GM21528 (cell line): ENCODE results near the gene YTHDF1.
"Not testable (repeated sequence)": the region's sequence is repeated elsewhere in the genome, so short reads cannot be mapped to it uniquely, and the experiment has no call there.

ENCODE experiments used
- ATAC-seq: cut with Tn5 transposase; IDR thresholded peaks from one replicate; pipeline ENCODE4 v1.9.1; 2021; ENCODE audit warnings: mild to moderate bottlenecking, moderate library complexity; ENCODE audit not compliant: unreplicated experiment, low FRiP score

Gene YTHDF1

DNA sequence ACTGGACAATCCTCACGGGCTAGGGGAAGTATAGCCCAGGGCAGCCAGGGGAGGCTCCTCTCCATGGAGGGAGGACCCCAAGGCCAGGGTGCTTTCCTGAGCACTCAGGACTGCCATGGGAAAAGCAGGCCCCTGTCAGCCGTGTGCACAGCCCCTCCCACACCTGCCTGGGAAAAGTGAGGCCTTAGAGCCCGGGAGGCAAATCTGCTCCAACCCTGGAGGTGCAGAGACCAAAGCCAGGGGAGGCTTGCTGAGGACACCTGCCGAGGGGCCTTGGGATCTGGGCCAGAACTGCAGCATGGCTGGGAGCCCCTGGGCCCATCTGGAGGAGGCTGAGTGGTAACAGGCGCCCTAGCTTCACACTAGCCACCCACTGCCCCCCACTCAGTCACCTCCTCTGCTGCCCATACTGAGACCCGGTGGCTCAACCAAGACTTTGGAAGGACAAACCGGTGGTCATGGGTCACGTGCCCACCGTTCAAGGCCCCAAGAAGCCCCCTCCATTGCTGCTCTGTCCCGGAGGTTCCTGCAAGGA, 55.2 kb downstream of the YTHDF1 start:
- ATAC-seq, result no peak

DNA sequence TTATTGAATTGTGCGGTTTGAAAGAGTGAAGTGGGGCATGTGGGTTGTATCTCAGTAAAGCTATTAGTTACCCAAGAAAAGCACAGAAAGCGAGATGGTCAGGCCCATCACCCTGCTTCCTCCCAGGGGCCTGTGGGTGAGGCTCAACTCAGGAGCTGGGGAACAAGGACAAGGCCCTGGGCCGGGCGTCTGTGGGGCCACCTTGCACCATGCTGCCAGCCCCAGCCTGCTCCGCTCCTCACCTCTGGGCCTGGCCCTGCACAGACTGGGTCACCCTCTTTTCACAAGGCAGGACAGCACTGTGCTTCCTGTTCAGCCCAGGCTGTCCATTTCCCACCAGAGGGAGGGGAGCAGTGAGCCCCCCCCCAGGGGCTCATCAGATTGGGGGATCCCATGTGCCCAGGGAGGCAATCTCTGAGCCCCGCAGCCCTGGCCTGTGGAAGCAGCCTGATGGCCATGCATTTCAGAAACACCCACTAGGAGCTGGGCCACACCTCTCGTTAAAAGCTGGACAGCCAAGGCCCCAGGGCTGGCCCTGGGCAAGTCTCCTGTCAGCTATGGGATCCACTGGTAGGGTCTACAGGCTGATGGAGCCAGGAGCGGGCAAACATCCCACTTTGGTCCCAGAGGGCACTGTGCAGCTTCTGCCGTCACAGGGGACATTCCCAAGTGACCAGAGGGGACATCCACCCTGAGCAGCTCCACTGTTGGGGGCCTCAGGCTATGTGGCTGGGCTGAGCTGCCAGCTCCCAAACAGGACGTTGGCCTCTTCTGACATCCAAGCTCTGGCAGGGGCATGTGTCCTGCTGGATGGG, 55.9 kb downstream of the YTHDF1 start:
- ATAC-seq, result no peak

DNA sequence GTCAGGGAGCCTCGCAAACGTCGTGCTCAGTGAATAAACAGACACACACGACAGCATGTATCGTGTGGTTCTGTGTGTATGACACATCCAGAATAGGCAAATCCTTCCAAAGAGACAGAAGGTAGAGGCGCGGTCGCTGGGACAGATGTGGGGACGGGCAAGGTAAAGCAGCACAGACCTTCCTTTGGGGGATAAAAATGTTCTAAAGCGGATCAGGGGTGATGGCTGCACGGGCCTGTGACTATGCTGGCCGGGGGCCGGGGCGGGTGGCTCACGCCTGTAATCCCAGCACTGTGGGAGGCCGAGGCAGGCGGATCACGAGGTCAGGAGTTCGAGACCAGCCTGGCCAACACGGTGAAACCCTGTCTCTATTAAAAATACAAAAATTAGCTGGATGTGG, 56.7 kb downstream of the YTHDF1 start:
- ATAC-seq, result not testable (repeated sequence)

DNA sequence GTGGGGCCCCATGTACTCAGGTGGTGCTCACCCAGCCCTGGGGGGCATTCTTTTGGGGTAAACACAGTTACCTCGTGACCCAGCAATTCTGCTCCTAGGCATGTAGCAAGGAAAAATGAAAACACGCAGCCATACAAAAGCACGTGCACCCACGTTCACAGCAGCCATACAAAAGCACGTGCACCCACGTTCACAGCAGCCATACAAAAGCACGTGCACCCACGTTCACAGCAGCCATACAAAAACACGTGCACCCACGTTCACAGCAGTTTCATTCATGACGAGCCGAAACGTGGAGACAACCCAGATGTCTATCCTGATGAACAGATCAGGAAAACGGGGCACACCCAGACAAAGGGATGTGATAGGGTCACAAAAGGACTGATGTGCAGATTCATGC, 57.1 kb downstream of the YTHDF1 start:
- ATAC-seq, result no peak

DNA sequence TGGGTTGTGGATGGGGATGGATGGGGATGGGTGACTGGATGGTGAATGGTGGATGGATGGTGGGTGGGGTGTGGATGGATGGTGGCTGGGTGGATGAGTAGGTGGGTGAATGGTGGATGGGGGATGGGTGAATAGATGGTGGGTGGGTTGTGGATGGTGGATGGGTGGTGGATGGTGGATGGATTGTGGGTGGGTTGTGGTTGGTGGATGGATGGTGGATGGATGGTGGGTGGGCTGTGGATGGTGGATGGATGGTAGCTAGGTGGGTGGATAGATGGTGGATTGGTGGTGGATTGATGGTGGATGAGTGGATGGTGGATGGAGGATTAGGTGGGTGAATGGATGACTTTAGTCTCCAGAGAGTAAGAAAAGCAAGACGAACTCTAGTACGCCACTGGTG, 57.6 kb downstream of the YTHDF1 start:
- no peak for ATAC-seq

DNA sequence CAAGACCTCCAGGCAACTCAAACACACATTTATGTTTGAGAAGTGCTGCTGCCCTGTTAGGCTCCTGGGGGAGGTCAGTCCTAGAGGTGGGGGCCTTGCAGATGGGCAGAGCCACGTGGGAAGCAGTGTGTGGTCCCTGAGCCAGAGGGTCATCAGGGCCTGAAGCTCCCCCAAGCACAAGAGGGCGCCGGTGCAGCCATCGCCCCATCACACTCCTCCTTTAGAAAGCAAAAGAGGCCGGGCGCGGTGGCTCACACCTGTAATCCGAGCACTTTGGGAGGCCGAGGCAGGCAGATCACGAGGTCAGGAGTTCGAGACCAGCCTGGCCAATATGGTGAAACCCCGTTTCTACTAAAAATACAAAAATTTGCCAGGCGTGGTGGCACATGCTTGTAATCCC, 58.5 kb downstream of the YTHDF1 start:
- not testable (repeated sequence) for ATAC-seq

DNA sequence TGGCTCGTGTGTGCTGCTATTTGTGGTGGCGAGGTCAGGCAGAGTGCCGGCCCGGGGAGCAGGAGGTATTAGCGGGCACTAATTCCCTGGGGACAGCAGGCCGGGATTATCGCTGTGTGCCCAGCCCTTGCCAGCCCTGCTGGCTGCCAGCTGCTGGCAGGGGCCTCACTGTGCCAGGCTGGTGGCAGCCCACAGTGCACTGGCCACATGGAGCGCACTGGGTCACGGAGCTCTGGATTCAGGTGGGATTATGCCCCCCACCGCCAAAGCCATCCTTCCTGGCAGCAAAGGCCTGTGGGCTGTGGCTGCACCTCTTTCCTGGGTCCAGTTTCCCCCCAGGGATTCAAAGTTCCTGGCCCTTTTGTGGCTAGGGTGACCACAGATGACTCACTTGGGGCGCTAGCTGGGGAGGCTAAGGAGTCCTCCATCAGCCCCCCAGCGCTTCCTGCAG, 59.7 kb downstream of the YTHDF1 start:
- no peak for ATAC-seq

DNA sequence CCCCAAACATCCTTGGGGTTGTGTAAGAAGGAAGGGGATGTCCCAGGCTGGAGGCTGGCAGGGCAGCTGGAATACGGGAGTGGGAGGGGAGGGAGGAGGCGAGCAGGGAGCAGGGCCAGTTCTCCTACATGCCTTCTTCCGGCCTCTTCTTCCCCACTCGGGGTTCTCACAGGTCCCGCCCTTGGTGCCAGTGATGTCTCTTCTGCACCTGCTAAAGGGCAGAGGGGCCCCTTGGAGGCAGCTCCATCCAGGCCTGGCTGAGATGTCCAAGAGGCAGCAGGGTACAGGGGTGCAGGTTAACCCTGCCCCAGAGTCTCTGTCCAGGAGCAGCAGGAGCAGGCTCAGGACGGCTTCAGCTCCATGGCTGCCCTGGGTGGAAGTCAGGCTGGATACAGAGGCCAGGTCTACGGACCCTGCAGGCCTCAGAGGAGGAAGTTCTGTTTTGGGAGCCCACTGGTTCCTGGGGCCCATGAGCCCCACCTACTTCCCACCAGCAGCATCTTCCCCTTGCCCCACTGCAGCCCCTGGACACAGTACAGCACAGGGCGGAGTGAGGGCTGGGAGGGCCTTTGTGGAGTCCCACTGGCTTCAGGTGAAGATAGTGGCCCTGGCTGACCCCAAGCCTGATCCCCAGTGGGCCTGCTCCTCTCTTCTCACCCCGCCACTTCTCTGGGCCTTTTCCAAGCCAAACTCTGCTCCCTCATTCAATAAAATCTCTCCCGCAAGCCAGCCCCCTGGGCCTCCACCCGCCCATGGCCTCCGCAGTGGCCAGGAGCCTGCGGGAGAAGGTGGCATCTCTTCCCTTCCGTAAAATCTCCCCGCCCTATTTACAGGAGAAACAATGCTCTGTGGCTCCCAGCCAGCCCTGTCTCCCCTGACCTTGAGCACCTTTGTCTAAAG, 60.4 kb downstream of the YTHDF1 start:
- no peak for ATAC-seq

DNA sequence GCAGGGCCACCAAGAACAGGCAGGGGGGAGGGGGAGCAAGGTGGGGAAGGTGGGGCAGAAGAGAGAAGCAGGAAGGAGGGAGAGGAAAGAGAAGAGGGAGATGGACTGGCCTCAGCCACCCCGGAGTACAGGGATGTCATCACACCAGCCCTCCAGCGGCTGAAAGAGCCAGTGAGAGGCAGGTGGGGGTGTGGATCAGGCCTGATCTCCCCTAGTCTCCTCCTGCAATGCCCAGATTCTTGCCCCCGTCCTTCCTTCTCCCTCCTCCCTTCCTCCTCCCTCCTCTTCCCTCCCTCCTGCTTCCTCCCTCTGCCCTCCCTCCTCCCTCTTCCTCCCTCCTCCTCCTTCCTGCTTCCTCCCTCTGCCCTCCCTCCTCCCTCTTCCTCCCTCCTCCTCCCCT, 61.5 kb downstream of the YTHDF1 start:
- no peak for ATAC-seq

DNA sequence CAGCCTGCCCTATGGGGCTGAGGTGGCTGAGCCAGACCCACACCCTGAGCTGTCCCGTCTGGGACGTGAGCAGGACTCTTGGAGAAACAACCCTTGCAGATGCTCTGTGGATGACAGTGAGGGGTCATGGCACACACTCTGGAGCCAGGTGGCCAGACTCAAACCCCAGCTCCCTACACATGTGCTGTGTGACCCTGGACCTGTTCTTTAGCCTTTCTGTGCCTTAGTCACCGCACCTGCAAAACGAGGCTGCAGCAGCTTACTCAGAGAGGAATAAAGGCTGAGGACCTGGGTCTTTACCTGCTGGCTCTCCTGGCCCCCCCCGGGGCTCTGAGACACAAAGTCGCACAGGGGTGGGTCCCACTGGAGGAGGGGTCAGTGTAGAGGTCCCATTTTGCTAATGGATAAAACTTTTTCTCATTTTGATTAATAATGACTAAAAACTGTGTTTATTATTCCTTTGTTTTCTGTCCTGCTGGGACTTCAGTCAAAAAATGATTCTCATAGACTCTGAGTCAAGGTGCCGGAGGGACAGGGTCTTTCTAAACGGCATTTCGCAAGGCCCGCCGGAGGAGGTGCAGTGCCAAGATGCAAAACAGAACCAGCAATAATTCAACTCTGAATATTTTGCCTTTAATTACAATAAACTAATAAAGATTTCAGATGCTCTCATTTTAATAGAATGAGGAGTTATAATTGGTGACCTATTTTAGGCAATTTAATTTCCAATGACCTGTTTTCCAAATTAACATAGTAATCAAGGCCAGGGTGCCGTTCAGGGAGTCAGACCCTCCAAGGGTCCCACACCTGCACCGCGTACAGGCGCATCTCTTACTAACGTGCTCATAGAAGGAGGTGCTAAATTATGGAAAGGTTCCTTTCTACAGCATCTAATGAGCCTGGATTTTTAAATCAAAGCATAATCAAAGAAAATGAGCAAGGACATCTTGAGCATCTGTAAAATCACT, 62.4 kb downstream of the YTHDF1 start:
- no peak for ATAC-seq

DNA sequence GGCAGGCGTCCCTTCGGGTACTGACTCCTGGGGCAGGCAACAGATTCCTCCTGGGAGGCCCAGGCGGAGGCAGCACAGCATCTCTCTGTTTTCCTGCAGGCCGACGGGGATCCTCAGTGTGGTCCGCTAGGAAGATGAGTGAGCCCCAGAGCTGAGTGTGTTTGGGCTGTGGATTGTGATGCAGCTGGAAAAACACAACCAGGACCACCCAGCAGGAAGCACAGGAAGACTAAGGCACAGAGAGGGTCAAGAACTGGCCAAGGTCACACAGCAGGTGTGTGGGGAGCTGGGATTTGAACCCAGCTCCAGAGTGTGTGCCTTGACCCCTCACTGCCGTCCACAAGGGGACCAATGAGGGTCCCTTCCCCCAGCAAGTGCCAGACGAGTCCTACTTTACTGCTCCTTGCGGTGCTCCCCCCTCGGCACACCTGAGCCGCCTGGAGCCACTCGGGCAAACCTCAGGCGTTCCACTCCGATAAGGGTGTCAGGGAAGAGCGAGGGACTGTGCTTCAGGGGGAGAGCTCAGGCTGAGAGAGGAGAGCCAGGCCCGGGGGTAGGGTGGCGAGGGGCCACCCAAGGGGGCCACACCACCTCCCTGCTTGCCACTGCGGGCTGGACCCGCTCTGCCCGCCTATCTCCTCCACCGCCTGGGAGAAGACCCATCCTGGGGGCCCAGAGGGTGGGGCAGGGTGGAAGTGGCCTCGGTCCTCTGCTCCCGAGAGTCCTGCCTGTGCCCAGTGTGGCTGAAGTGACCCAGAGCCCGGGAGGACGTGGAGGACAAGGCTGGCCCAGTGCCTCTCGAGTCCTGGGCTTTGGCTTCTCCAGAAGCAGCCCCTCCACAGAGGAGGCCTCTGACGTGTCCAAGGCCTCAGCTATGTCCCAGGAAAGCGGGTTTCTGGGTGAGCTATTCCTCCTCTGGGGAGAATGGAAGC, 63.3 kb downstream of the YTHDF1 start:
- ATAC-seq, result no peak

DNA sequence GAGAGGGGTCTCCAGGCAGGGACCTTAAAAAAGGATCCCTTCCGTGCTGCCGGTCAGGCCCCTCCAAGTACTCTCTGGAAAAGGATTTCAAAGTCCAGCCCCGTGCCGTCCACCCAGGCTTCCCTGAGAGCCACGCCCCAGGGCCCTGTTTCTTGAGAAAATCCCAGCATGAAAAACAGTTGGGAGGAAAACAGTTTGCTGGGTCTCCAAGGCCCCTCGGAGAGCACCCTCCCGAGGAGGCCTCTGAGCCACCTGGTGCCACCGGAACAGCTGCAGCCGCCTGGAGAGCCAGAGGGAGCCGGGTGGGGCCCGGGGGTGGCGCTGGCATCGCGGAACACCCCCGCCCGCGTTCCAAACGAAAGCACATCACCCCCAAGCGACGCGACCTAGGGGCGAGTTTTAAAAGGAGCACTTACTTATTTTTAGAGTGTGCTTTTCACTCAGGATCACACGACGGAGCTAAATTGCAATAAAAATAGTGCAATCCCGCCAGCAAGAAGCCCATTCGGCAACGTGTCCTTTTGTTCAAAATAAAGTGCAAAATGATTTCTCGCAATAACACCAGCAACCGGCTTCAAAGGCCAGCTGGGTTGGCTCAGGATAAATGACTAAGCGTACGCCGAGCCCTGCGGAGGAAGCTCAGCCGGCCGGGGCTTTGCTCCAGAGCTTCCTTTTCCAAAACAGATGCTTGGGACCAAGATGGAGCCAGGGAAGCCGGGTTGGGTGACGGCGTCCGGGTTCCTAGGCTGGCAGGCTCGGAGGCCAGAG, 64.2 kb downstream of the YTHDF1 start:
- ATAC-seq, result no peak

DNA sequence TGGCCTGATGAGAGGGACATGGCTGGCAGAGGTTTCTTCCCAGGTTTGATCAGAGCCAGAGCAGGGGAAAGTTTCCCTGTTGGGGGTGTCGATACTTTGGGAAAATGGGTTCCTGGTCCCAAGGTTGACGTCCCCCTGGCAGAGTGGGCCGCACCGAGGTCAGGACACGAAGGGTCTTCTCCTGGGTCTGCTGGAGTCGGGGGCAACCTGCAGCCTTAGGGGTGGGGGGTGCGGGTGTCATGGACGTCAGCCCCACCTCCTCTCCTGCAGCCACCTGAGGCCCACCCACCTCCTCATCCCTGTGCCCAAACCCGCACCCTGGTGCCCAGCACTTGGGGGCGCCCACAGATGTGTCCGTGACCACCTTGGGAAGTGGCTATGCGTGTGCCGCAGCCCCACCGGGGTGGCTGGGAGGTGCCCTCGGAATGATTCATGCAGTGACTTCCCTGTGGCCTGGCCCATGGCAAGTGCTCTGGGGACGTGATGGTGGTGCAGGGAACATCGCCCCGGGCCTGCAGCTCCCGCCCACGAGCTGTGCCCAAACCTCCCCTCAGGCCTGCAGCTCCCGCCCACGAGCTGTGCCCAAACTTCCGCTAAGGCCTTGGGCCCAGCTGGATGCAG, 64.9 kb downstream of the YTHDF1 start:
- no peak for ATAC-seq

DNA sequence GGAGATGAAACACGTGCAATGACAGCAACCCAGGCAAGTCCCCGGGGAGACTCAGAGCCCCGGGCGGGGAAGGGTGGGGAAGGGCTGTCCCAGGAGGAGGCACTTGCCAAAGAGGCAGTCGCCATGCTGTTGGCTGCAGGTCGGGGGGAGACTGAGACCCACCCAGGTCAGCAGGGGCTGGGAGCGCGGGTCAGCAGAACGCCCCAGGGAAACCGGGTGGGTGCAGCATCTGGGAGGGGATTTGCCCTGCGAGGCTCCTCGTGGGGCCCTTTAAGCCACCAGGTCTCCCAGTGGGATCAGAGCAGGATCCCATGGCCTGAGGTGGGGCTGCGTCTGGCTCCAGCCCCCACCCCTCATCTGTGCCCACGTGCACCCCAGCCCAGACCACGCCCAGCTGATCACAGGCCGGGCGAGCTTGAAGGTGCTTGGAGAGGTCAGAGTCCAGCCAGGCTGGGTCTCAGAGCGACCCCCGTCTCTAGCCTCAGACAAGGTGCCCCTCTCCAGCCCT, 65.5 kb downstream of the YTHDF1 start:
- no peak for ATAC-seq

DNA sequence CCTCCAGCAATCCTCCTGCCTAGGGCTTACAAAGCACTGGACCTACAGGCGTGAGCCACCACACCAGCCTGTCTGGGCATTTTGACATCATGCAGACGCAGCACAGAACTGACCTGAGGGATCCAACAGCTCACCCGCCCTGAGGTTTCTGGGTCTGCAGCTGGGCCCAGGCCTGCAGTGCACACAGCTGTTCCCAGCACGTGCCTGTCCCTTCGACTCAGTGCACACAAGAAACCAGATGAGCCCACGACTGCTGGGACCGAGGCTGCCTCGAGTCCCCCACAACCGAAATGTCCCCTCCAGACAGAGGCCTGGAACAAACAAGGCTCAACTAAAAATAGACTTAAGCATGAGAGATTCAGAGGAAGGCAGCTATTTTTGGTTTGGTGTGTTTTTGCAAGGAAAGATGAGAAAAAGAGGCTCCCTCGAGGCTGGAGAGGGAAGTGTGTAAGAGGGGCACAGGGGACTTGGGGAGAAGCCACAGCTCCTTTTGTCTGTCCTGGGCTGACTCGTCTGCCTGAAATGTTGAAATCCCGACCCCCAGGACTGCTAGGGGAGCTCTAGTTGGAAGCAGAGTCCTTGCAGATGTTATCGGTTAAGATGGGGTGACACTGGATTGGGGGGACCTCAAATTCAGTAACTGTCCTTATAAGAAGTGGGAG, 66.3 kb downstream of the YTHDF1 start:
- ATAC-seq, result no peak

DNA sequence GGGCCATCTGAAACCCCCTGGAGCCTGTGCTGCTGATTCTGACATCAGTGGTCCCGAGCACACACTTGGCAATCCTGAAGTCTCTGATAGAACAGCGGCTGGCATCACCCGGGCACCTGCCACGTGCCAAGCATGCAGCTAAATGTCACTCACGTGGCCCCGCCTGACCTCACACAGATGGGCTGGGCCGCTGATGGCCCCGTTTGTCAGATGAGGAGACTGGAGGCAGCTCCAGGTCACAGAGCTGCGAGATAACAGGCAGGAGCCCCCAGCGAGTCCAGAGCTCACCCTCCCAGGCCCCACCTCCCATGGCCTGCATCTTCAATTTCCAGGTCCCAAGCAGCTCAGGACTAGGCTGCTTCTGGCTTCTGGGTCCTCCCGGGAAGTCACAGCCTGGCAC, 67.2 kb downstream of the YTHDF1 start:
- no peak for ATAC-seq

DNA sequence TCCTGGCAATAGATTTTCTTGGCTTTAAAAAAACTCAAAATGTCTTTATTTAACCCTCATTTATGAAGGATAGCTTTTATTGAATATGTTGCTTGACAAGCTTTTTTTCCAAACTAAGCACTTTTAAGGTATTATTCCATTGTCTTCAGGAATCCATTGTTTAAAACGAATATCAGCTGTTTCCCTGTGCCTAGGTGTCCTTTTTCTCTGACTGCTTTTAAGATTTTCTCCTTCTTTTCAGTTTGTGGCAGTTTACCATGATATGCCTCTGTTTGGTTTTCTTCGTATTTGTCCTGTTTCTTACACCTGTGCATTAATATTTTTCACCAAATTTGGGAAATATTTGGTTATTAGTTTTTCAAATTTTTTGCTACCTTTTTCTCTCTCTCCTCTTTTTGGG, 68.4 kb downstream of the YTHDF1 start:
- ATAC-seq, result no peak
